GM21528 (cell line): ENCODE measurements around the gene DTD1.
A peak's percentile ranks its signal among the peaks of the same experiment; 100 is the strongest.
"Not testable (repeated sequence)": the region's sequence is repeated elsewhere in the genome, so short reads cannot be mapped to it uniquely, and the experiment has no call there.

Experiments
- ATAC-seq: cut with Tn5 transposase; IDR thresholded peaks from one replicate; pipeline ENCODE4 v1.9.1; 2021; ENCODE audit warnings: mild to moderate bottlenecking, moderate library complexity; ENCODE audit not compliant: unreplicated experiment, low FRiP score

Gene DTD1

DNA sequence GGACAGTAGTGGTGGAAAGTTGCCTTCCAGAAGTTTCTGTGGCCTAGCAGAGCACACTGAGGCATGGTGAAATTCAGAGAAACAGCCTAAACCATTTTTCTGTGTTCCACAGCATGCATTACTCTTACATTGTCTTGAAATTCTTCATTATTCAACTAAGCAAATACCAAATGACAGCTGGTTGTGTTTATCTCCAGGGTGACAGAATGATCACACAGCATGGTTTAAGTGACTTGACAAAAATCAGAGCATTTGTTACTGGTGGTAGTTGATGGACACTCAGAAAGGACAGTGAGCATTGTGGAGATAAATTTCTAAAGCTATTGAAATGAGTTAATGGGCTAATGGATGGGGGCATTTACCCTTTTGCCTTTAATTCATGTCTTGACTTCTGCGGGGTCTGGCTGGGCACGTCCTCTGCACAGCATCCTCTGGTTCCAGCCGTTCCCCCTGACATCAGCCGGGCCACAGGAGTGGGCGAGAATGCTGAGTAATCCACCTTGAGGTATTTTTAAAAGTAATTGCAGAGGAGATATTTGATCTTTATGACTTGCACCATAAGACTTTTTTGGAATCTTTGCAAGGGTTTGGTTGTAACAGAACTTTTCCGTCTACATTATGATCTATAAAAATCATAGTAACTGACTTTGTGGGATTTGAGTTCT is 146.8 kb downstream of the DTD1 start:
- no peak for ATAC-seq

GRCh38 chr20:18737140-18737539 is 149.3 kb downstream of the DTD1 start:
- ATAC-seq: no peak

GRCh38 chr20:18738055-18738454 is 150.2 kb downstream of the DTD1 start:
- ATAC-seq: no peak

DNA sequence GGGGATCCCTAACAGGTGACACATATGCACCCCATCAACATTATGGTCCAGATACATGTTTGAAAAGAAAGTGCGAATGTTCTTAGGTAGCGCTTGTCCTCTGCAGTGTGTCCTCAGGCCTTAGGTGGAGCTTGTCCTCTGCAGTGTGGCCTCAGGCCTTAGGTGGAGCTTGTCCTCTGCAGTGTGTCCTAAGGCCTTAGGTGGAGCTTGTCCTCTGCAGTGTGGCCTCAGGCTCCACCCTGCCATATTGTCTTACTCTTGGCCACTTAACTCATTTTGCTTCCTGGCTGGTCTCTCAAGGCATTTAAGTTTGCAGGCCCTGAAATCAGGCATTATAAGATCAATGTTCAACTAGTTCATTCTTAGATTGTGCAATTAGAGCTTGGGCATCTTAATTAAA is 151.0 kb downstream of the DTD1 start:
- ATAC-seq: no peak

- ATAC-seq: no peak
Observed at GRCh38 chr20:18739751-18740166, 151.9 kb downstream of the DTD1 start.

DNA sequence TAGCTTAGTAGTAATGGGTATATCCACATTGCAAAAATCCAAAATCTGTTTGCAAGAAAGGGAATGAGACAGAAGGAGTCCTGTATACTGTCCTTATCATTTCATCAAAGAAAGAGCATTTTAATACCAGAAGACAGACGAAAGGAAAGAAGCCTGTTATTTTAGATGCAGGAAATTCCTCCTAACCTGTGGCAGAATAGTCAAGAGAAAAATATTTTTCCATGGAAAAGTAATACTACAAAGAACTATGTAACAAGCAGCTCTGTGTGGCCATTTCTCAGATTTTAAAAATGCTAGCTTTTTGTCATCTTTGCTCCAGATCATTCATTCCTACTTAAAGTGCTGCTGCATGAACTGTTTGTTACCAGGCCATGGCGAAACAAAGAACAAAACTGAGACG is 152.9 kb downstream of the DTD1 start:
- no peak for ATAC-seq

DNA sequence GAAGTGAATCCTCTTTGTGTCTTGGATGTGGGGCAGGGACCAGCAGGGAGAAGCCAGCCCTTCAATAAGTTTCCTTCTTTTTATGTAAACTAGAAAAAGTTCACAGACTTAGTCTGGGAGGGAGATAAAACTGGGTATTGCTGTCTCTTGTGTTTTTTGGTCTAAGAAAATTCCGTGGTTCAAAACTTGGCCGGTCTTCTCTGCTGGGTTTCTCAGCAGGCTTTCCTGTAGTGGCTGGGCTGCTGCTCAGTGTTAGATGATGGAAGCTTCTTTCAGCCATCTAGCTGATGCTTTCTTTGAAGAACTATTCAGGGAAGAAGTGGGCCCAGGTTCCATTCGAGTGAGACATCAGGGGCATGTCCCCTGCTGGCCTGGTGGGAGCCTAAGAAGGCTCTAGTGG is 155.0 kb downstream of the DTD1 start:
- ATAC-seq: no peak

GRCh38 chr20:18743665-18744440 is 156.0 kb downstream of the DTD1 start:
- no peak for ATAC-seq

DNA sequence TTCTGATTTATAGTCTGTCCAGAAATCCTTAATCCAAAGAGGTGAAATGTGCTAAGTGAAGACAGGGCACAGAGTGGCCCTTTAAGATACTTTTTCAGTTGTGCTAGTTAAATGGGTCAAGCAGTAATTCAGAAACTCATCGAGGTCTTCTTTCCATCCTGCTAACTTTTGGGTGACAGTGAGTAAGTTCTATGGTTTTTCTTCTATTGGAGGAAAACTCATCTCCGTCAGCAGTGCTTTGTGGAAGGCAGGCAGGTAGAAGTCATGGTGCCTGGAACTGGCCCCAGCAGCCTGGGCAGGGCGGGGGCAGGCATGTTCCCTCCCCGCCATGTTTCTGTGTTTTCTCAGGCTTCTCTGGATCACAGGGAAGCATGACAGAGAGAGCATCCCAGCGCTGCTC is 159.2 kb downstream of the DTD1 start:
- ATAC-seq: no peak

GRCh38 chr20:18748987-18749386 is 161.1 kb downstream of the DTD1 start:
- no peak for ATAC-seq

DNA sequence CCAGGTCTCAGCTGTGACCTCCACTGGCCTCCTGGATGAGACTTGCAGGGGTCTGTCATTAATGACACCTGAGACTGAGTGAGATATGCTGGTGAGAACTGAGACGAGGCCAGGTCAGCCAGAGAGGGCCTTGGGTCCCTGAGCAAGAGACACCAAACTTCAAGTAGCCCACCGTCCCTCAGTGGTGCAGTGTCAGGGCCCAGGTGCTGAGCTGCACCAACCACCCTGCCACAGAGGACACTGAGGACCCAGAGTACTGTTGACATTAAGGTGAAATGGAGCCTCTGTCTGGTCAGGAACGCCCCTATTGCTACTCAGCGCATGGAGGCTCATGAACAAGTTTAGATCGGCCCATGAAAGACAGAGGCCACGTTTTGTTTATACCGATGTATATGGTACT is 161.7 kb downstream of the DTD1 start:
- no peak for ATAC-seq

DNA sequence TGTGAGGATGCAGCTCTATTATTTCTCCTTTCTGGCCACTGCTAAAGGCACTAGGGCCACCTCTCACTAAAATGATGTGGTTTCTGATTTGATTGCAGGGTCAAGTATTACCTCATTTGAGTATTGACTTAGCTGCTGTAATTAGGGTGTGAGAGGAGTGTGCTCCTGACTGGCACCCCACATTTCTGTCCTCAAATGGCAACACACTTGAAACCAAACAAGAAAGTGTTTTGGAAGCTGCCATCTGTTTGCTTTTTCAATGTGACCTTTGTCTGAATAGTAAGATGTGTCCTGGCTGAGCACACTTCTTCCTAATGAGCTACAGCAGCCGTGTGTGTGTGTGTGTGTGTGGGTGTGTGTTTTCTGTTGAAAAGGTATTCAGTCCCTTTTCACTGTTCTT is 162.9 kb downstream of the DTD1 start:
- no peak for ATAC-seq

DNA sequence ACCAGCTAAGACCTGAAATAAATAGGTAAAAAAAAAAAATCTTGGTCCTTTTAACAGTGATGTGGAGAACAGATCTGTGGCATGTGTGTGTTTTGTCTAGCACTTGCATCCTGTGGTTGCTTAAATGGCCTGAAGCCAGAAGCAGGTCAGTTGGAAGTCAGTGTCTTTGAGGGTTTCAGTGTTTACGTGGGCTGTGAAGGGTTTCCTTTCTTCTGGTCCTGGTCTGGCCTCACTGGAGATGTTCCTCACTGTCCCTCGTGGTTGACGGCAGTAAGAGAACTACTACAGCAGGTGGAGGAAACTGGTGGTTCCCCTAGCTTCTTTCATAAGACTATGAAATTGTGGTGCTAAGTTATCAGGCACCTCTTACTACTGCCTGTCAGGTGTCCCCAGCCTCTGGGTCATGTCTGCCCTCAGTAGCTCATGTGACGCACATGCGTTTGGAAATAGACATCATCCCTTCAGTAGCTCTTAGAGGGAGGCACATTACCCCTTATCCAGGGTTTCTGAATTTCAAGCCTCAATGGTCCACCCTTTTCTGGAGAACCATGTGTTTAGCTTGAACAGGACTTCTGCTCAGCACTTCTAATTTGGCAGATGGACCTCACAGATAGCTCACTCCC is 166.3 kb downstream of the DTD1 start:
- ATAC-seq: peak; percentile 99

DNA sequence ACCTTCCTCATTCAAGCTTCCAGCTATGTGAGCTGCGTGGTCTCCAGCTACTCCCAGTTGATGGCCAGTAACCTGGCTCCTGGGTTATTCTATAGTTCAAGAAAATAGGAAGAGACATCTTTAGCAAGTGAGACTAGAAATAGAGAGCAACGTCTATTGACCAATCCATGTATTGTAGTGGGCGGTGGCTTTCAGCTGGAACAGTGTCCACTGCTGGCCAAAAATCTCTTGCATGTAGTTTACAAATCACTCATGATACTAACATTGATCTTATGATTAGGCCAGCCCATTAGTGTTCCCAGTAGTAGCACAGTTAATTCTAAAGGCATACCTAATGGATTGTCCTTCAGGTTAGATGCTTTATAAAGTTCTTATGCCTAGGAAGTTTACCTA is 166.8 kb downstream of the DTD1 start:
- no peak for ATAC-seq

GRCh38 chr20:18760852-18761251 is 173.0 kb downstream of the DTD1 start:
- ATAC-seq: not testable (repeated sequence)

- ATAC-seq: no peak
Observed at GRCh38 chr20:18767676-18768075, 179.8 kb downstream of the DTD1 start.

- no peak for ATAC-seq
Observed at GRCh38 chr20:18773566-18773965, 185.7 kb downstream of the DTD1 start.

DNA sequence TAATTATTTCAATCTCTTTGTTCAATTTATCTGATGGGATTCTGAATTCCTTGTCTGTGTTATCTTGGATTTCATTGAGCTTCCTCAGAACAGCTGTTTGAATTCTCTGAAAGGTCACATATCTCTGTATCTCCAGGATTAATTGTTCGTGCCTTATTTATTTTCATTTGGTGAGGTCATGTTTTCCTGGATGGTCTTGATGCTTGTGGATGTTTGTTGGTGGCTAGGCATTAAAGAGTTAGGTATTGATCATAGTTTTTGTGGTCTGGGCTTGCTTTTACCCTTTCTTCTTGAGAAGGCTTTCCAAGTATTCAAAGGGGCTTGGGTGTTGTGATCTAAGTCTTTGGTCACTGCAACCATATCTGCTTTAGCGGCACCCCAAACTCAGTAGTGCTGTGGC is 186.4 kb downstream of the DTD1 start:
- ATAC-seq: no peak

GRCh38 chr20:18775633-18776032 is 187.8 kb downstream of the DTD1 start:
- ATAC-seq: no peak

GRCh38 chr20:18778690-18779392 is 191.0 kb downstream of the DTD1 start:
- ATAC-seq: no peak
